ENCODE measurements around the gene OPN1SW. TPM values are rescaled to one million over a fixed set of nuclear protein-coding genes. Genes with fewer than 3 reads are reported as not detected.

The OPN1SW gene
- total and polyA plus RNA-seq, 9 donors: not detected

DNA sequence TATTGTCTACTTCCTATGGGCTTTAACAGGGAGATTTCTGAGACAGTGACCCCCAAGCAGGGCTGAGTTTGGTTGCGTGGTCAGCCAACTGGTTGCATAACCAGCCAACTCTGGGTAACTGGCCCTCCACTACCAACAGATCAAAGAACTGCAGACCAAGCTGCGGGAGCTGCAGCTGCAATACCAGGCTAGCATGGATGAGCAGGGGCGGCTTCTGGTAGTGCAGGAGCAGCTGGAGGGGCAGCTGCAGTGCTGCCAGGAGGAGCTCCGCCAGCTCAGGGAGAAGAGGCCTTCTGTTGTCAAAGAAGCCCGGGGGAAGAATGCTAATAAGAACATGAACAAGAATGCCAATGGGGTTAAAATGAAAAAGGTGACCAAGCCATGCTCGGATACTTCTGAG lies 38.9 kb upstream of the OPN1SW start:
- TF ChIP-seq EP300 (IDR thresholded peaks at IDR 0.05) (no peak), POLR2A (IDR thresholded peaks at IDR 0.05) (no peak)
- TF ChIP-seq, protein P1, sequence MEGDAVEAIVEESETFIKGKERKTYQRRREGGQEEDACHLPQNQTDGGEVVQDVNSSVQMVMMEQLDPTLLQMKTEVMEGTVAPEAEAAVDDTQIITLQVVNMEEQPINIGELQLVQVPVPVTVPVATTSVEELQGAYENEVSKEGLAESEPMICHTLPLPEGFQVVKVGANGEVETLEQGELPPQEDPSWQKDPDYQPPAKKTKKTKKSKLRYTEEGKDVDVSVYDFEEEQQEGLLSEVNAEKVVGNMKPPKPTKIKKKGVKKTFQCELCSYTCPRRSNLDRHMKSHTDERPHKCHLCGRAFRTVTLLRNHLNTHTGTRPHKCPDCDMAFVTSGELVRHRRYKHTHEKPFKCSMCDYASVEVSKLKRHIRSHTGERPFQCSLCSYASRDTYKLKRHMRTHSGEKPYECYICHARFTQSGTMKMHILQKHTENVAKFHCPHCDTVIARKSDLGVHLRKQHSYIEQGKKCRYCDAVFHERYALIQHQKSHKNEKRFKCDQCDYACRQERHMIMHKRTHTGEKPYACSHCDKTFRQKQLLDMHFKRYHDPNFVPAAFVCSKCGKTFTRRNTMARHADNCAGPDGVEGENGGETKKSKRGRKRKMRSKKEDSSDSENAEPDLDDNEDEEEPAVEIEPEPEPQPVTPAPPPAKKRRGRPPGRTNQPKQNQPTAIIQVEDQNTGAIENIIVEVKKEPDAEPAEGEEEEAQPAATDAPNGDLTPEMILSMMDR (IDR thresholded peaks at IDR 0.05): no peak

GRCh38 chr7:128812514-128813168 lies 37.0 kb upstream of the OPN1SW start:
- Histone ChIP-seq H3K36me3 (no peaks in the 10 kb centered on the region), H3K4me3 (no peak overlapping the region), H3K9me3 (no peaks in the 10 kb centered on the region), H3K27ac (no peak overlapping the region), H3K27me3 (no peaks in the 10 kb centered on the region), H3K4me1 (ENCODE audit: insufficient read depth) (no peaks in the 10 kb centered on the region)
- WGBS, 3 donors: 35 to 40% (median 36%) methylated on average over 11 of the region's 11 CpGs
- peak in 2 of 5 donors; percentile 38 to 67 for DNase-seq
- TF ChIP-seq EP300 (IDR thresholded peaks at IDR 0.05) (no peak), POLR2A (IDR thresholded peaks at IDR 0.05) (no peak)
- TF ChIP-seq, protein P1 (IDR thresholded peaks at IDR 0.05): no peak
- intact Hi-C loops (cut with DNase I): no loop called here

More for the DNA sequence above, 38.9 kb upstream of the OPN1SW start:
- intact Hi-C loops (cut with DNase I): no loop called here
- 61 to 77% (median 75%) methylated on average over 6 of the region's 6 CpGs for WGBS, 3 donors
- no peaks in the 10 kb centered on the region for H3K27me3 ChIP-seq
- no peaks in the 10 kb centered on the region for H3K36me3 ChIP-seq
- H3K9me3 ChIP-seq: no peaks in the 10 kb centered on the region
- no peak overlapping the region for H3K4me3 ChIP-seq
- DNase-seq: no peak
- H3K27ac ChIP-seq: no peak overlapping the region
- no peaks in the 10 kb centered on the region for H3K4me1 ChIP-seq (ENCODE audit: insufficient read depth)

GRCh38 chr7:128811631-128812430 lies 36.2 kb upstream of the OPN1SW start:
- intact Hi-C loops (cut with DNase I): no loop called here

DNA sequence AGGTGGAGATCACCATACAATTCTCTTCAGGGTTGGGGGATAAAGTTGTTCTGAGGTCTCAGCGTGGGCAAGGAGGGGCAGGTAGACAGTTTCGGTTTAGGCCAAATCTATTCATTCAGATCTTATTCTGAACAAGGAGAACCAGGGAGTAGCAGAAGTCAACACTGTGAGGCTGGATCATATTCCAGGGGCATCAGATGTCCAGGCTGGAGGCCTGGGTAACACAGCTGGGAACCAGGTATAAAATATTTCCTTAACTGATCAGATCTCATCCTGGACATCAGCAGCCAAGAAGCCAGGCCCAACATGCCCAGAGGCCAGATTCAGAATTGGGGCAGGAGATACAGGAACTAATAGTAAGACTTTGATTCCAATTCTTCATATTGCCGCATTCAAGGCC lies 35.4 kb upstream of the OPN1SW start:
- Histone ChIP-seq H3K27me3 (no peaks in the 10 kb centered on the region), H3K9me3 (no peaks in the 10 kb centered on the region), H3K4me1 (ENCODE audit: insufficient read depth) (no peaks in the 10 kb centered on the region), H3K27ac (no peak overlapping the region), H3K4me3 (no peak overlapping the region), H3K36me3 (no peaks in the 10 kb centered on the region)
- DNase-seq: no peak
- intact Hi-C loops (cut with DNase I): no loop called here
- TF ChIP-seq POLR2A (IDR thresholded peaks at IDR 0.05) (no peak), EP300 (IDR thresholded peaks at IDR 0.05) (no peak)
- TF ChIP-seq, protein P1 (IDR thresholded peaks at IDR 0.05): no peak
- WGBS, 3 donors: 89 to 97% (median 97%) methylated on average over 3 of the region's 3 CpGs

More at GRCh38 chr7:128811631-128812430, 36.2 kb upstream of the OPN1SW start:
- Histone ChIP-seq H3K4me3 (no peak overlapping the region), H3K4me1 (ENCODE audit: insufficient read depth) (no peaks in the 10 kb centered on the region), H3K27me3 (no peaks in the 10 kb centered on the region), H3K27ac (no peak overlapping the region), H3K9me3 (no peaks in the 10 kb centered on the region), H3K36me3 (no peaks in the 10 kb centered on the region)
- TF ChIP-seq POLR2A (IDR thresholded peaks at IDR 0.05) (no peak), EP300 (IDR thresholded peaks at IDR 0.05) (no peak)
- TF ChIP-seq, protein P1 (IDR thresholded peaks at IDR 0.05): no peak
- DNase-seq: no peak
- 92 to 95% (median 94%) methylated on average over 11 of the region's 11 CpGs for WGBS, 3 donors
